Stomach smooth muscle (tissue), 2 donors: ENCODE results near the gene IFT27.

ENCODE experiments used
- H3K27ac ChIP-seq: one replicate; pipeline ENCODE4 v1.7.0; 2013; ENCODE audit warnings: mild to moderate bottlenecking, low read length, inconsistent platforms
- H3K27me3 ChIP-seq, 2 donors: one replicate each; pipeline ENCODE4 v1.7.0; 2013; ENCODE audit warnings: low read length in 2 of 2; ENCODE audit not compliant: insufficient read depth in 2 of 2, control insufficient read depth in 1 of 2
- H3K36me3 ChIP-seq, 2 donors: one replicate each; pipeline ENCODE4 v1.7.0; 2013; ENCODE audit warnings: low read length in 2 of 2; ENCODE audit not compliant: control insufficient read depth in 2 of 2, insufficient read depth in 2 of 2
- H3K4me1 ChIP-seq: one replicate; pipeline ENCODE4 v1.7.0; 2013; ENCODE audit warnings: low read length; ENCODE audit not compliant: control insufficient read depth, insufficient read depth
- H3K4me3 ChIP-seq, 2 donors: one replicate each; pipeline ENCODE4 v1.7.0; 2013; ENCODE audit warnings: low read length in 2 of 2
- H3K9ac ChIP-seq, 2 donors: one replicate each; pipeline ENCODE4 v1.7.0; 2013; ENCODE audit warnings: low read length in 2 of 2, mild to moderate bottlenecking in 1 of 2
- H3K9me3 ChIP-seq, 2 donors: one replicate each; pipeline ENCODE4 v1.7.0; 2013; ENCODE audit warnings: low read length in 2 of 2; ENCODE audit not compliant: control insufficient read depth in 2 of 2
- donor health status: healthy.
- donor health status: Pancreatic carcinoma.

Gene IFT27

DNA sequence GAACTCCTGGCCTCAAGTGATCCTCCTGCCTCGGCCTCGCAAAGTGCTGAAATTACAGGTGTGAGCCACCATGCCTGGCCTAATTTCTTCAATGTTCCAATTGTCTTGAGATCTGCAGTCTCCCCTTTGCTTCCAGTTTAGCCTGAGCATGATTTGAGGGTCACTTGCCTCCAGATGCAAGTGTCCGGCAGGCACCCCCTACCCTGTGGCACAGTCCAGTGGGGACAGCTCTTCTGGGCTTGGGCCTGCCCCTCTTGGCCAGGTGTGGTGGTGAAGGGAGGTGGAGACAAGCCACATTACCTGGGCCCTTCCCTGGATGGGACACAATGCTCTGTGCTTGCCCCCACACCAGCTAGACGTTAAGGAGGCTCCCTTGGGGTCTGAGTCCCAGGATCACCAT is 51.1 kb downstream of the IFT27 start:
- Histone ChIP-seq H3K9me3 (no peaks in the 10 kb centered on the region), H3K27ac (no peak overlapping the region), H3K4me1 (no peaks in the 10 kb centered on the region), H3K4me3 (no peak overlapping the region), H3K36me3 (no peaks in the 10 kb centered on the region), H3K9ac (no peak overlapping the region), H3K27me3 (peaks cover 17 to 20% of the 10 kb centered on the region in 2 donors)

DNA sequence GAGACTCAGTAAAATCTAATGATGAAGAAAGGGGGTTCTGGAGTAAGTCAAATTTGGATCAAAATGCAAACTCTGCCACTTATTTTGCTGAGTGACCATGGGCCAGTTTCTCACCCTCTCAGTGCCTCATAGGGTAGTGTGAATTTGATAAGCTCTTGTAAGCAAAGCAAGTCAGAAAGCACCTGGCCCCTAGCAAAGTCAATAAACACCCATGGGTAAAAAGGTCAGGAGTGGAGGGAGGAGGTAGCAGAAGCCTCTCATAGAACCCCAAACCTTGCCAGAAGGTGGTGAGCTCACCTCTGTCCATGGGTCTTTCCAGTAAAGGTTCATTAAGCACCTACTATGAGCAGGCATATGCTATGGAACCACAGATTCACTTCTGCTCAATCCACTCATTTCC is 53.9 kb downstream of the IFT27 start:
- H3K27ac ChIP-seq, result no peak overlapping the region
- H3K4me1 ChIP-seq, result no peaks in the 10 kb centered on the region
- H3K4me3 ChIP-seq, result no peak overlapping the region
- peaks cover 16 to 19% of the 10 kb centered on the region in 2 donors for H3K27me3 ChIP-seq
- H3K9me3 ChIP-seq, result no peaks in the 10 kb centered on the region
- no peaks in the 10 kb centered on the region for H3K36me3 ChIP-seq
- no peak overlapping the region for H3K9ac ChIP-seq

DNA sequence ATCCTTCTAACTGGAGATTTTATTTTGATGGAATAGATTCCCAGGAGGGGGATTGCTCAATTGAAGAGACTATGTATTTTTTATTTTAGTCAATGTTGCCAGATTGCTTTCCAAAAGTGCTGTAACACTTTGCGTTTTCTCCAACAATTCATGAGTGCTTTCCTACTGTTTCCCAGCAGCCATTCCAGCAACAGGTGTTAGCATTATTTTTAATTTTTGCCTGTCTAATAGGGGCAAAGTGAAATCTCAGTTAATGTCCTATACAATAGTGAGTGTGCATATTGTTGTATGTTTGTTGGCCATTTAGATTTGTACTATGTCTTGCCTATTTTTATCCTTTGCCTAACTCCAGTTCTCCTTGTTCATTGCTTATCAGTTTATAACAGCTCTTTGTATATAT is 60.3 kb downstream of the IFT27 start:
- H3K4me1 ChIP-seq, result no peaks in the 10 kb centered on the region

DNA sequence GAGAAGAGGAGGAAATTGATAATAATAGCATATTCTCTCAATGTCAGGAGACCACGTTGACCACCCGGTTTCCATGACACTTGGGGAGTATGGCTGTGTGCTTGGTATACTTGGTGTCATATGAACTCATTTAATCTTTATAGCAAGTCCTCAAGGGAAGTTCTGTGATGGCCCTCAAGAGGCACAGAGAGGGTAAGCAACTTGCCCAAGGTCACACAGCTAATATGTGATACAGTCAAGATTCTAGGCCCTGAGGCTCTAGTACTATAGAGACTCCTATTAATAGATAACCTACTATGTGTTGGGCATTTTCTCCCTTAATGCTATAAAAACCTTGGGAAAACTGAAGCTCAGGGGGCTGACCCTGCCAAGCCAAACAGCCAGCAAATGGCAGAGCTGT is 61.8 kb downstream of the IFT27 start:
- H3K9me3 ChIP-seq, result no peaks in the 10 kb centered on the region
- H3K27ac ChIP-seq, result no peak overlapping the region
- H3K4me1 ChIP-seq, result no peaks in the 10 kb centered on the region
- H3K27me3 ChIP-seq, result peaks cover 4 to 12% of the 10 kb centered on the region in 2 donors
- no peak overlapping the region for H3K4me3 ChIP-seq
- H3K36me3 ChIP-seq, result no peaks in the 10 kb centered on the region
- H3K9ac ChIP-seq, result no peak overlapping the region

More for the DNA sequence above, 60.3 kb downstream of the IFT27 start:
- H3K36me3 ChIP-seq, result no peaks in the 10 kb centered on the region
- H3K4me3 ChIP-seq, result no peak overlapping the region
- H3K27me3 ChIP-seq, result peaks cover 4 to 13% of the 10 kb centered on the region in 2 donors
- no peaks in the 10 kb centered on the region for H3K9me3 ChIP-seq
- H3K27ac ChIP-seq, result no peak overlapping the region
- no peak overlapping the region for H3K9ac ChIP-seq

DNA sequence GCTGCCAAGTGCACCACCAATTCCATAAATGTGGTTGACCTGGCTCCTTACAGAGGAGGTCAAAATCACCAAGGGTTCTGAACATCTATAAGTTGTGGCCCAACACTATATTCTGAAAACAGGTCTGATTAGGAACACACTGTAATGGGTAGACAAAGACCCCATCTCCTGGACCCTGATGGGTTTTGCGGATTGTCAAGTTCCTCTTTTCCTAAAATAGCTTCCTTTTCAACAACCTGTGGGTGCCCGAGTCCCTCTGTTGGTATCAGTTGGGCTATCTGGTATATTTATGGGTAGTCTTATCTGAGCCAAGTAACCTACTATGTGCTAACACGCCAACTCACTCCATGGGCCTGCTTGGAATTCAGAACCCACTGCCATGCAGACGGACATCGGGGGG is 62.5 kb downstream of the IFT27 start:
- Histone ChIP-seq H3K9ac (no peak overlapping the region), H3K27ac (no peak overlapping the region), H3K4me1 (no peaks in the 10 kb centered on the region), H3K9me3 (no peaks in the 10 kb centered on the region), H3K27me3 (peaks cover 8 to 10% of the 10 kb centered on the region in 2 donors), H3K4me3 (no peak overlapping the region), H3K36me3 (no peaks in the 10 kb centered on the region)
